K562 (cell line): ENCODE measurements around the gene NAT14. TPM values are rescaled to one million over a fixed set of nuclear protein-coding genes. Genes with fewer than 3 reads are reported as not detected.

Experiments
- CHCHD3 ChIP-seq: fragments of 250-450 bp; sonication (Bioruptor Pico); IDR thresholded peaks from 2 replicates; pipeline ENCODE4 v2.1.2; 2022; ENCODE audit warnings: mild to moderate bottlenecking
- EHMT2 ChIP-seq: fragments of 450-650 bp; IDR thresholded peaks from 2 replicates; pipeline ENCODE4 v1.6.1; 2018; ENCODE audit warnings: antibody characterized with exemption
- EWSR1 ChIP-seq: fragments of 450-650 bp; IDR thresholded peaks from 2 replicates; pipeline ENCODE4 v1.6.1; 2018; ENCODE audit warnings: borderline replicate concordance, mild to moderate bottlenecking, low read depth, moderate library complexity; ENCODE audit not compliant: partially characterized antibody
- GTF2A2 ChIP-seq: IDR thresholded peaks from 2 replicates; pipeline ENCODE4 v1.6.1; 2016; ENCODE audit warnings: mild to moderate bottlenecking, missing genetic modification characterization, missing compliant biosample characterization
- HNRNPH1 ChIP-seq: fragments of 200-400 bp; formaldehyde crosslinking; optimal IDR thresholded peaks from 2 replicates; pipeline ENCODE3; 2017; ENCODE audit warnings: low read depth, mild to moderate bottlenecking, low read length, moderate library complexity
- MYC ChIP-seq, 2 experiments: fragments of 250-450 bp in 1 of 2; sonication (Bioruptor Pico) in 1 of 2; IDR thresholded peaks; 2 replicates each; pipeline versions ENCODE4 v1.5.1 to v1.6.1; 2012 to 2021; ENCODE audit warnings: low read depth in 2 of 2, borderline replicate concordance in 1 of 2, improper control_type of control experiment in 1 of 2, low read length in 1 of 2, mild to moderate bottlenecking in 1 of 2, moderate library complexity in 1 of 2
- NELFE ChIP-seq: IDR thresholded peaks from 2 replicates; pipeline ENCODE4 v1.6.1; 2011; ENCODE audit warnings: mild to moderate bottlenecking; ENCODE audit not compliant: insufficient read depth, insufficient read length
- NFRKB ChIP-seq: fragments of 450-650 bp; IDR thresholded peaks from 2 replicates; pipeline ENCODE4 v1.6.1; 2016; ENCODE audit warnings: low read depth
- NR4A1 ChIP-seq, 2 experiments: fragments of 250-450 bp in 1 of 2; fragments of 450-650 bp in 1 of 2; sonication (Bioruptor Pico) in 1 of 2; IDR thresholded peaks; 2 replicates each; pipeline versions ENCODE4 v1.4.0 to v1.6.1; 2016 to 2020; ENCODE audit warnings: mild to moderate bottlenecking in 2 of 2, missing compliant biosample characterization in 1 of 2, missing genetic modification characterization in 1 of 2, moderate library complexity in 1 of 2
- RFX1 ChIP-seq: fragments of 450-650 bp; IDR thresholded peaks from 2 replicates; pipeline ENCODE4 v1.6.1; 2016; ENCODE audit warnings: mild to moderate bottlenecking, moderate library complexity
- SAFB2 ChIP-seq: fragments of 200-400 bp; formaldehyde crosslinking; IDR thresholded peaks from 2 replicates; pipeline ENCODE4 v1.6.1; 2018; ENCODE audit warnings: borderline replicate concordance, low read length, low read depth, moderate library complexity; ENCODE audit not compliant: severe bottlenecking
- SETDB1 ChIP-seq: IDR thresholded peaks from one replicate; pipeline ENCODE4 v1.6.1; 2012; ENCODE audit warnings: low read length, control low read depth, inconsistent platforms
- SREBF1 ChIP-seq: fragments of 150-350 bp; IDR thresholded peaks from 2 replicates; pipeline ENCODE4 v1.6.1; 2014; ENCODE audit warnings: antibody characterized with exemption, low read depth, low read length, borderline replicate concordance
- TARDBP ChIP-seq: fragments of 450-650 bp; IDR thresholded peaks from 2 replicates; pipeline ENCODE4 v1.6.1; 2016
- TEAD4 ChIP-seq, 2 experiments: sonication (generic) in 1 of 2; formaldehyde crosslinking in 1 of 2; IDR thresholded peaks; 2 replicates each; pipeline versions ENCODE4 v1.6.1 to v1.8.0; 2012 to 2022; ENCODE audit warnings: borderline replicate concordance in 1 of 2, inconsistent platforms in 1 of 2, low read length in 1 of 2, mild to moderate bottlenecking in 1 of 2, missing genetic modification reagents in 1 of 2
- ZBTB8A ChIP-seq: fragments of 450-650 bp; IDR thresholded peaks from 2 replicates; pipeline ENCODE4 v1.6.1; 2018; ENCODE audit warnings: mild to moderate bottlenecking, moderate library complexity; ENCODE audit not compliant: partially characterized antibody
- ZFPM2 ChIP-seq: fragments of 250-450 bp; sonication (Bioruptor Pico); IDR thresholded peaks from 2 replicates; pipeline ENCODE4 v1.5.1; 2022; ENCODE audit warnings: mild to moderate bottlenecking
- ZNF124 ChIP-seq: sonication (generic); formaldehyde crosslinking; IDR thresholded peaks from 2 replicates; pipeline ENCODE4 v1.8.1; 2022; ENCODE audit warnings: missing genetic modification reagents
- ZNF76 ChIP-seq: fragments of 250-450 bp; sonication (Bioruptor Pico); IDR thresholded peaks from 2 replicates; pipeline ENCODE4 v1.4.0; 2020; ENCODE audit warnings: mild to moderate bottlenecking, moderate library complexity, borderline replicate concordance
- polyA plus RNA-seq, 8 experiments: library from polyadenylated mRNA; depleted of rRNA in 4 of 8; stranded (reverse) in 5 of 8; unstranded in 3 of 8; fragments of >200 nt; fragmentation: Nextera tagmentation in 2 of 8; fragmentation: Illumina TruSeq in 1 of 8; extraction: Ambion mirVana in 2 of 8; extraction: Trizol in 1 of 8; gene quantifications; 2 replicates each; pipeline versions ENCODE4 v1.2.1 to v1.2.3, GENCODE V29; 2011 to 2014; ENCODE audit warnings: inconsistent platforms in 1 of 8, missing spikeins in 1 of 8
- total RNA-seq, 7 experiments: library from RNA; depleted of rRNA in 6 of 7; stranded (reverse); fragments of >200 nt in 6 of 7; fragmentation: Illumina TruSeq in 2 of 7; extraction: Trizol in 2 of 7; gene quantifications; 2 replicates each; pipeline versions ENCODE4 v1.2.1 to v1.2.3, GENCODE V29; 2011 to 2021; ENCODE audit warnings: low replicate concordance in 1 of 7
- TF ChIP-seq, protein P1 (sequence below): fragments of 450-650 bp; IDR thresholded peaks from 2 replicates; pipeline ENCODE4 v1.6.1; 2017; ENCODE audit warnings: antibody characterized with exemption, mild to moderate bottlenecking
- TF ChIP-seq, protein P2 (sequence below): fragments of 450-650 bp; IDR thresholded peaks from 2 replicates; pipeline ENCODE4 v1.6.1; 2018; ENCODE audit warnings: mild to moderate bottlenecking, low read depth; ENCODE audit not compliant: partially characterized antibody
- TF ChIP-seq, protein P3 (sequence below): sonication (generic); formaldehyde crosslinking; IDR thresholded peaks from 2 replicates; pipeline ENCODE4 v1.9.0; 2022; ENCODE audit warnings: mild to moderate bottlenecking, missing genetic modification reagents

Gene NAT14
- total and polyA plus RNA-seq, 9 of the 15 experiments (the other 6 are each of a cell fraction or from before 2014, with no cell fraction given): 2.4 to 77.0 (median 26.7) TPM

DNA sequence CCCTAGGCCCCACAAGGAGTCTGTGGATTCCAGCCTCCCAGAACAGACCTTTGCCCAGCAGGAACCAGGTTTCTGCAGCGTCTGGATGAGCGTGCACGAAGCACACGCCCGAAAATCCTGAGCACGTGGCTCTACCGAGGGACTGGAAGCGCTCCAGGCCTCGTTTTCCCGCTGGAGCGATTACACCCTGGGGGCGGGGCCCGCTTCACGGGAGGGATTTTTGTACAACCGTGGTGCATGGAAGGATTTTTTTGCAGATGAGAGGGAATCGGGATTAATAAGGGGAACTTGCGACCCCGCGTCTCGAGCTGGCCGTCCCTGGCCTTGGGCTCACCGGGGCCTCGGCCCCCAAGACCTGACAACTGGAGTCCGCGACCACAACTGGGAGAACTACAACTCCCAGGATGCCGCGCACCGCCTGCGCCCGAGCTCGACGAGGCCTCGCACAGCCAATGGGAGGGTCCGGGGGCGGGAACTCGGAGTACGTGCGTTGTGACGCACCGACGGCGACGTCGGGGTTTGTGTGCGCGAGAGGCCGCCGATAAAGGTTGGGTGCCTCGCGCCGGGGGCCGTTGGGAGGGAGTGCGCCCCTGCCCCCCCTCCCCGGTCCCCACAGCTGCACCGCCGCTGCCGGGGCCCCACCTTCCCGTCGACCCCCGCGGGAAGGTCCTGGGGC lies 8.8 kb upstream of the NAT14 start, which contains the start of gene ZNF628 (continued):
- TF ChIP-seq SETDB1 (no peak), ZFPM2 (CRISPR knock-in tag) (no peak), HNRNPH1 (no peak), EHMT2 (no peak), ZNF76 (peak; percentile 71; the same call in 1 of the 2 replicates), RFX1 (no peak), ZBTB8A (no peak), EWSR1 (no peak), TEAD4 (IDR thresholded peaks at IDR 0.05; ENCODE audit: low read length) (0 out of 2 replicates have a peak, but pooled peaks have one; percentile 9), TEAD4 (CRISPR knock-in tag; IDR thresholded peaks at IDR 0.05; ENCODE audit: borderline replicate concordance) (no peak), ZNF124 (CRISPR knock-in tag) (no peak), GTF2A2 (tag) (no peak), TARDBP (no peak), NR4A1 (CRISPR knock-in tag; IDR thresholded peaks at IDR 0.05) (no peak), NR4A1 (tag; IDR thresholded peaks at IDR 0.05) (peak; percentile 77), NELFE (no peak), SREBF1 (peak; percentile 67; the same call in 1 of the 2 replicates), CHCHD3 (CRISPR knock-in tag) (no peak), MYC (IDR thresholded peaks at IDR 0.05; ENCODE audit: low read depth, low read length) (peak; percentile 98), MYC (CRISPR knock-in tag; IDR thresholded peaks at IDR 0.05; ENCODE audit: borderline replicate concordance, low read depth) (peak; percentile 99), NFRKB (peak; percentile 76), SAFB2 (no peak)
- TF ChIP-seq, protein P1, sequence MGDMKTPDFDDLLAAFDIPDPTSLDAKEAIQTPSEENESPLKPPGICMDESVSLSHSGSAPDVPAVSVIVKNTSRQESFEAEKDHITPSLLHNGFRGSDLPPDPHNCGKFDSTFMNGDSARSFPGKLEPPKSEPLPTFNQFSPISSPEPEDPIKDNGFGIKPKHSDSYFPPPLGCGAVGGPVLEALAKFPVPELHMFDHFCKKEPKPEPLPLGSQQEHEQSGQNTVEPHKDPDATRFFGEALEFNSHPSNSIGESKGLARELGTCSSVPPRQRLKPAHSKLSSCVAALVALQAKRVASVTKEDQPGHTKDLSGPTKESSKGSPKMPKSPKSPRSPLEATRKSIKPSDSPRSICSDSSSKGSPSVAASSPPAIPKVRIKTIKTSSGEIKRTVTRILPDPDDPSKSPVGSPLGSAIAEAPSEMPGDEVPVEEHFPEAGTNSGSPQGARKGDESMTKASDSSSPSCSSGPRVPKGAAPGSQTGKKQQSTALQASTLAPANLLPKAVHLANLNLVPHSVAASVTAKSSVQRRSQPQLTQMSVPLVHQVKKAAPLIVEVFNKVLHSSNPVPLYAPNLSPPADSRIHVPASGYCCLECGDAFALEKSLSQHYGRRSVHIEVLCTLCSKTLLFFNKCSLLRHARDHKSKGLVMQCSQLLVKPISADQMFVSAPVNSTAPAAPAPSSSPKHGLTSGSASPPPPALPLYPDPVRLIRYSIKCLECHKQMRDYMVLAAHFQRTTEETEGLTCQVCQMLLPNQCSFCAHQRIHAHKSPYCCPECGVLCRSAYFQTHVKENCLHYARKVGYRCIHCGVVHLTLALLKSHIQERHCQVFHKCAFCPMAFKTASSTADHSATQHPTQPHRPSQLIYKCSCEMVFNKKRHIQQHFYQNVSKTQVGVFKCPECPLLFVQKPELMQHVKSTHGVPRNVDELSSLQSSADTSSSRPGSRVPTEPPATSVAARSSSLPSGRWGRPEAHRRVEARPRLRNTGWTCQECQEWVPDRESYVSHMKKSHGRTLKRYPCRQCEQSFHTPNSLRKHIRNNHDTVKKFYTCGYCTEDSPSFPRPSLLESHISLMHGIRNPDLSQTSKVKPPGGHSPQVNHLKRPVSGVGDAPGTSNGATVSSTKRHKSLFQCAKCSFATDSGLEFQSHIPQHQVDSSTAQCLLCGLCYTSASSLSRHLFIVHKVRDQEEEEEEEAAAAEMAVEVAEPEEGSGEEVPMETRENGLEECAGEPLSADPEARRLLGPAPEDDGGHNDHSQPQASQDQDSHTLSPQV: peak; percentile 97
- TF ChIP-seq, protein P2, sequence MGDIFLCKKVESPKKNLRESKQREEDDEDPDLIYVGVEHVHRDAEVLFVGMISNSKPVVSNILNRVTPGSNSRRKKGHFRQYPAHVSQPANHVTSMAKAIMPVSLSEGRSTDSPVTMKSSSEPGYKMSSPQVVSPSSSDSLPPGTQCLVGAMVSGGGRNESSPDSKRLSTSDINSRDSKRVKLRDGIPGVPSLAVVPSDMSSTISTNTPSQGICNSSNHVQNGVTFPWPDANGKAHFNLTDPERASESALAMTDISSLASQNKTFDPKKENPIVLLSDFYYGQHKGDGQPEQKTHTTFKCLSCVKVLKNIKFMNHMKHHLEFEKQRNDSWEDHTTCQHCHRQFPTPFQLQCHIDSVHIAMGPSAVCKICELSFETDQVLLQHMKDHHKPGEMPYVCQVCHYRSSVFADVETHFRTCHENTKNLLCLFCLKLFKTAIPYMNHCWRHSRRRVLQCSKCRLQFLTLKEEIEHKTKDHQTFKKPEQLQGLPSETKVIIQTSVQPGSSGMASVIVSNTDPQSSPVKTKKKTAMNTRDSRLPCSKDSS: no peak
- TF ChIP-seq, protein P3, sequence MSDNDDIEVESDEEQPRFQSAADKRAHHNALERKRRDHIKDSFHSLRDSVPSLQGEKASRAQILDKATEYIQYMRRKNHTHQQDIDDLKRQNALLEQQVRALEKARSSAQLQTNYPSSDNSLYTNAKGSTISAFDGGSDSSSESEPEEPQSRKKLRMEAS: peak; percentile 99
